PC-9 (cell line): ENCODE results near the gene MYBPC3. TPM values are rescaled to one million over a fixed set of nuclear protein-coding genes. Genes with fewer than 3 reads are reported as not detected.

Experiments
- BruUV-seq: library from RNA; stranded (reverse); fragments of 400-500 nt; replicated peaks from 2 replicates; lab custom pipeline; 2021; lab: Mats Ljungman, UMichigan
- CTCF ChIA-PET: fragments of 300-600 bp; sonication (Branson Sonifier 250); formaldehyde crosslinking; loops from one replicate; lab custom pipeline; 2022; ENCODE audit warnings: antibody characterized with exemption; lab: Charles Lee
- POLR2A ChIA-PET: fragments of 300-600 bp; sonication (Branson Sonifier 250); formaldehyde crosslinking; loops from one replicate; lab custom pipeline; 2022; ENCODE audit warnings: antibody characterized with exemption; ENCODE audit not compliant: unreplicated experiment; lab: Charles Lee
- DNase-seq, 2 experiments: peaks; one replicate each; pipeline versions ENCODE4 v3.0.0 to v3.0.0-alpha.2; 2015 to 2022; ENCODE audit warnings: mixed read lengths in 1 of 2
- H2AFZ ChIP-seq: fragments of 200-600 bp; sonication (generic); 2 replicates; pipeline ENCODE4 v1.8.1; 2017; ENCODE audit warnings: antibody characterized with exemption
- H3F3A ChIP-seq: fragments of 200-600 bp; sonication (generic); 2 replicates; pipeline ENCODE4 v1.8.1; 2017; ENCODE audit warnings: antibody characterized with exemption, mild to moderate bottlenecking, low read depth; ENCODE audit not compliant: insufficient read depth
- H3K27ac ChIP-seq: fragments of 200-600 bp; sonication (generic); 2 replicates; pipeline ENCODE4 v1.6.1; 2016; ENCODE audit warnings: mixed run types
- H3K27me3 ChIP-seq: fragments of 200-600 bp; sonication (generic); 2 replicates; pipeline ENCODE4 v1.6.1; 2016; ENCODE audit warnings: low read depth, mixed run types; ENCODE audit not compliant: insufficient read depth
- H3K36me3 ChIP-seq: fragments of 200-600 bp; sonication (generic); 2 replicates; pipeline ENCODE4 v1.6.1; 2016; ENCODE audit warnings: low read depth, mixed run types
- H3K4me1 ChIP-seq: fragments of 200-600 bp; sonication (generic); replicated peaks from 2 replicates; pipeline ENCODE4 v1.6.1; 2016; ENCODE audit warnings: mixed run types; ENCODE audit not compliant: insufficient read depth
- H3K4me2 ChIP-seq: fragments of 200-600 bp; sonication (generic); 2 replicates; pipeline ENCODE4 v1.6.1; 2017; ENCODE audit warnings: mixed run types
- H3K4me3 ChIP-seq: fragments of 200-600 bp; sonication (generic); 2 replicates; pipeline ENCODE4 v1.6.1; 2016; ENCODE audit warnings: mixed run types
- H3K79me2 ChIP-seq: fragments of 200-600 bp; sonication (generic); 2 replicates; pipeline ENCODE4 v1.6.1; 2017; ENCODE audit warnings: low read depth, mixed run types
- H3K9me2 ChIP-seq: fragments of 200-600 bp; sonication (generic); 2 replicates; pipeline ENCODE4 v1.8.1; 2017; ENCODE audit warnings: mild to moderate bottlenecking; ENCODE audit not compliant: insufficient read depth
- H3K9me3 ChIP-seq: fragments of 200-600 bp; sonication (generic); 2 replicates; pipeline ENCODE4 v1.8.1; 2016; ENCODE audit warnings: low read depth; ENCODE audit not compliant: insufficient read depth
- H4K20me1 ChIP-seq: fragments of 200-600 bp; sonication (generic); 2 replicates; pipeline ENCODE4 v1.8.1; 2017; ENCODE audit not compliant: insufficient read depth
- CTCF ChIP-seq: fragments of 200-600 bp; sonication (generic); conservative IDR thresholded peaks from 2 replicates; pipeline ENCODE4 v1.6.1; 2017; ENCODE audit warnings: mixed run types, antibody characterized with exemption, mild to moderate bottlenecking, moderate library complexity
- EZH2 ChIP-seq: fragments of 200-600 bp; sonication (generic); IDR thresholded peaks from 2 replicates; pipeline ENCODE4 v1.8.0; 2017; ENCODE audit warnings: antibody characterized with exemption, low read depth
- intact Hi-C: fragments of 100-400 bp; cut with micrococcal nuclease; formaldehyde crosslinking; loops from one replicate; pipeline ENCODE4 v1.10.0; 2022; ENCODE audit not compliant: unreplicated experiment
- total RNA-seq: library from RNA; stranded (reverse); gene quantifications from 2 replicates; pipeline ENCODE4 v1.2.3, GENCODE V29; 2021

MYBPC3 gene
- total RNA-seq, 1 experiment from 2014 or later, result not detected

- Histone ChIP-seq H4K20me1 (no peaks in the 10 kb centered on the region; the same call in 1 of the 2 replicates), H3K4me3 (no peak overlapping the region), H3K9me2 (no peaks in the 10 kb centered on the region), H3F3A (peaks cover 9% of the 10 kb centered on the region; the same call in 1 of the 2 replicates), H3K27me3 (no peaks in the 10 kb centered on the region), H3K79me2 (no peaks in the 10 kb centered on the region), H2AFZ (no peak overlapping the region), H3K9me3 (no peaks in the 10 kb centered on the region), H3K4me1 (no peaks in the 10 kb centered on the region), H3K27ac (no peak overlapping the region), H3K4me2 (no peak overlapping the region), H3K36me3 (peaks cover 10% of the 10 kb centered on the region; the same call in 1 of the 2 replicates)
- intact Hi-C loops, result no loop called here
- no peak for TF ChIP-seq EZH2
- TF ChIP-seq CTCF, result no peak
- BruUV-seq, result no TSS peak
- no peak for DNase-seq
- ChIA-PET POLR2A (no interaction called here), CTCF (no interaction called here)
These were observed 20.2 kb downstream of the MYBPC3 start for GRCh38 chr11:47332303-47332711.

GRCh38 chr11:47331454-47332302, 20.8 kb downstream of the MYBPC3 start:
- BruUV-seq, result no TSS peak
- CTCF ChIA-PET, result no interaction called here
- POLR2A ChIA-PET, result interaction anchor here (0.7 kb wide), 1 partner anchor 350 kb away, joined by 4 read pairs; no protein-coding TSS in a partner anchor

More at GRCh38 chr11:47331454-47332302, 20.8 kb downstream of the MYBPC3 start:
- Histone ChIP-seq H3K4me1 (no peaks in the 10 kb centered on the region), H4K20me1 (no peaks in the 10 kb centered on the region; the same call in 1 of the 2 replicates), H2AFZ (no peak overlapping the region), H3F3A (peaks cover 9% of the 10 kb centered on the region; the same call in 1 of the 2 replicates), H3K27ac (no peak overlapping the region), H3K9me2 (no peaks in the 10 kb centered on the region), H3K79me2 (no peaks in the 10 kb centered on the region), H3K9me3 (no peaks in the 10 kb centered on the region), H3K36me3 (peaks cover 10% of the 10 kb centered on the region; the same call in 1 of the 2 replicates), H3K27me3 (no peaks in the 10 kb centered on the region), H3K4me2 (no peak overlapping the region), H3K4me3 (no peak overlapping the region)
- DNase-seq, result no peak
- TF ChIP-seq CTCF, result no peak
- no peak for TF ChIP-seq EZH2
- intact Hi-C loops, result no loop called here
